ENCODE measurements around the gene RNASE8. TPM values are rescaled to one million over a fixed set of nuclear protein-coding genes. Genes with fewer than 3 reads are reported as not detected.

The RNASE8 gene
- total RNA-seq, 2 donors from 2014 or later: not detected

- Mint-ChIP-seq H3K36me3 (ENCODE audit: insufficient read depth in 2 of 2) (no peaks in the 10 kb centered on the region), H3K27ac (no peak overlapping the region), H3K4me1 (ENCODE audit: low read depth) (peaks cover 27% of the 10 kb centered on the region), H3K27me3 (ENCODE audit: low read depth) (no peaks in the 10 kb centered on the region), H3K9me3 (no peaks in the 10 kb centered on the region), H3K4me3 (no peak overlapping the region)
- no peak for ATAC-seq (replicated peaks in 1 of 2)
- no peak for DNase-seq
Measured at GRCh38 chr14:21089877-21090193, 32.2 kb downstream of the RNASE8 start.

- H3K4me3 Mint-ChIP-seq: no peak overlapping the region
- no peaks in the 10 kb centered on the region for H3K9me3 Mint-ChIP-seq
- ATAC-seq (replicated peaks in 1 of 2): no peak
- no peaks in the 10 kb centered on the region for H3K36me3 Mint-ChIP-seq (ENCODE audit: insufficient read depth in 2 of 2)
- peak in 1 of 2 donors; percentile 53 for DNase-seq
- H3K27ac Mint-ChIP-seq: no peak overlapping the region
- no peaks in the 10 kb centered on the region for H3K27me3 Mint-ChIP-seq (ENCODE audit: low read depth)
- peaks cover 27% of the 10 kb centered on the region for H3K4me1 Mint-ChIP-seq (ENCODE audit: low read depth)
Measured at GRCh38 chr14:21090194-21090939, 32.7 kb downstream of the RNASE8 start.

GRCh38 chr14:21090940-21091663 lies 33.5 kb downstream of the RNASE8 start:
- no peak for DNase-seq

GRCh38 chr14:21091821-21092272 lies 34.2 kb downstream of the RNASE8 start:
- no peak overlapping the region for H3K4me3 Mint-ChIP-seq
- no peak overlapping the region for H3K27ac Mint-ChIP-seq
- no peaks in the 10 kb centered on the region for H3K9me3 Mint-ChIP-seq
- no peaks in the 10 kb centered on the region for H3K36me3 Mint-ChIP-seq (ENCODE audit: insufficient read depth in 2 of 2)
- H3K4me1 Mint-ChIP-seq (ENCODE audit: low read depth): peaks cover 23% of the 10 kb centered on the region
- DNase-seq (no peak), ATAC-seq (replicated peaks in 1 of 2) (no peak)
- no peaks in the 10 kb centered on the region for H3K27me3 Mint-ChIP-seq (ENCODE audit: low read depth)

More at GRCh38 chr14:21090940-21091663, 33.5 kb downstream of the RNASE8 start:
- Mint-ChIP-seq H3K36me3 (ENCODE audit: insufficient read depth in 2 of 2) (no peaks in the 10 kb centered on the region), H3K4me1 (ENCODE audit: low read depth) (peaks cover 27% of the 10 kb centered on the region), H3K4me3 (no peak overlapping the region), H3K9me3 (no peaks in the 10 kb centered on the region), H3K27ac (no peak overlapping the region), H3K27me3 (ENCODE audit: low read depth) (no peaks in the 10 kb centered on the region)
- ATAC-seq (replicated peaks in 1 of 2): no peak

- DNase-seq: peak; percentile 91 to 95
- Mint-ChIP-seq H3K4me3 (no peak overlapping the region), H3K27ac (no peak overlapping the region), H3K27me3 (ENCODE audit: low read depth) (peaks cover 5% of the 10 kb centered on the region), H3K4me1 (ENCODE audit: low read depth) (peaks cover 27% of the 10 kb centered on the region), H3K9me3 (no peaks in the 10 kb centered on the region), H3K36me3 (ENCODE audit: insufficient read depth in 2 of 2) (no peaks in the 10 kb centered on the region)
- ATAC-seq (replicated peaks in 1 of 2): peak; percentile 90 to 91
Measured at GRCh38 chr14:21092273-21093011, 34.8 kb downstream of the RNASE8 start.

GRCh38 chr14:21093018-21093417 lies 35.4 kb downstream of the RNASE8 start:
- H3K36me3 Mint-ChIP-seq (ENCODE audit: insufficient read depth in 2 of 2): no peaks in the 10 kb centered on the region
- DNase-seq: no peak
- peaks cover 22% of the 10 kb centered on the region for H3K4me1 Mint-ChIP-seq (ENCODE audit: low read depth)
- H3K27ac Mint-ChIP-seq: no peak overlapping the region
- peaks cover 5% of the 10 kb centered on the region for H3K27me3 Mint-ChIP-seq (ENCODE audit: low read depth)
- no peak for ATAC-seq (replicated peaks in 1 of 2)
- no peak overlapping the region for H3K4me3 Mint-ChIP-seq
- no peaks in the 10 kb centered on the region for H3K9me3 Mint-ChIP-seq

- no peak overlapping the region for H3K27ac Mint-ChIP-seq
- DNase-seq (no peak), ATAC-seq (replicated peaks in 1 of 2) (no peak)
- peaks cover 5% of the 10 kb centered on the region for H3K27me3 Mint-ChIP-seq (ENCODE audit: low read depth)
- H3K4me1 Mint-ChIP-seq (ENCODE audit: low read depth): peaks cover 23% of the 10 kb centered on the region
- H3K4me3 Mint-ChIP-seq: no peak overlapping the region
- no peaks in the 10 kb centered on the region for H3K9me3 Mint-ChIP-seq
- H3K36me3 Mint-ChIP-seq (ENCODE audit: insufficient read depth in 2 of 2): peaks cover 0 to 2% of the 10 kb centered on the region in 2 donors
Measured at GRCh38 chr14:21093769-21094681, 36.4 kb downstream of the RNASE8 start.

- peaks cover 30% of the 10 kb centered on the region for H3K4me1 Mint-ChIP-seq (ENCODE audit: low read depth)
- H3K36me3 Mint-ChIP-seq (ENCODE audit: insufficient read depth in 2 of 2): peaks cover 0 to 2% of the 10 kb centered on the region in 2 donors
- no peak overlapping the region for H3K4me3 Mint-ChIP-seq
- H3K9me3 Mint-ChIP-seq: no peaks in the 10 kb centered on the region
- no peak for DNase-seq
- peaks cover 12% of the 10 kb centered on the region for H3K27me3 Mint-ChIP-seq (ENCODE audit: low read depth)
- no peak overlapping the region for H3K27ac Mint-ChIP-seq
- ATAC-seq (replicated peaks in 1 of 2): no peak
Measured at GRCh38 chr14:21095430-21096205, 38.0 kb downstream of the RNASE8 start.

GRCh38 chr14:21096438-21096837 lies 38.8 kb downstream of the RNASE8 start:
- peaks cover 36% of the 10 kb centered on the region for H3K4me1 Mint-ChIP-seq (ENCODE audit: low read depth)
- peaks cover 12% of the 10 kb centered on the region for H3K27me3 Mint-ChIP-seq (ENCODE audit: low read depth)
- H3K36me3 Mint-ChIP-seq (ENCODE audit: insufficient read depth in 2 of 2): peaks cover 0 to 2% of the 10 kb centered on the region in 2 donors
- H3K4me3 Mint-ChIP-seq: no peak overlapping the region
- H3K27ac Mint-ChIP-seq: no peak overlapping the region
- no peaks in the 10 kb centered on the region for H3K9me3 Mint-ChIP-seq
- no peak for ATAC-seq (replicated peaks in 1 of 2)
- DNase-seq: no peak

- no peak for ATAC-seq (replicated peaks in 1 of 2)
- Mint-ChIP-seq H3K27ac (peak overlapping the region; percentile 64), H3K36me3 (ENCODE audit: insufficient read depth in 2 of 2) (peaks cover 0 to 2% of the 10 kb centered on the region in 2 donors)
Measured at GRCh38 chr14:21096978-21097635, 39.5 kb downstream of the RNASE8 start.

GRCh38 chr14:21097636-21098075 lies 40.0 kb downstream of the RNASE8 start:
- H3K4me1 Mint-ChIP-seq (ENCODE audit: low read depth): peaks cover 46% of the 10 kb centered on the region
- H3K27me3 Mint-ChIP-seq (ENCODE audit: low read depth): peaks cover 12% of the 10 kb centered on the region
- peak overlapping the region; percentile 81 to 84 for H3K4me3 Mint-ChIP-seq
- no peaks in the 10 kb centered on the region for H3K9me3 Mint-ChIP-seq
- H3K36me3 Mint-ChIP-seq (ENCODE audit: insufficient read depth in 2 of 2): peaks cover 0 to 2% of the 10 kb centered on the region in 2 donors
- DNase-seq: peak in 1 of 2 donors; percentile 13
- peak overlapping the region; percentile 64 for H3K27ac Mint-ChIP-seq
- ATAC-seq (replicated peaks in 1 of 2): peak in 1 of 2 donors; percentile 2

More at GRCh38 chr14:21096978-21097635, 39.5 kb downstream of the RNASE8 start:
- Mint-ChIP-seq H3K4me1 (ENCODE audit: low read depth) (peaks cover 43% of the 10 kb centered on the region), H3K27me3 (ENCODE audit: low read depth) (peaks cover 12% of the 10 kb centered on the region), H3K9me3 (no peaks in the 10 kb centered on the region), H3K4me3 (peak overlapping the region; percentile 81 to 84)
- DNase-seq: no peak

Measured in activated T-cell treated with anti-CD3 and anti-CD28 coated beads, Interleukin-2, amount 50 U/mL, for 72 hours (primary cell).